ENCODE measurements around the gene PLD4.

GRCh38 chr14:104948736-104949031 is 24.0 kb downstream of the PLD4 start:
- no peak for TF ChIP-seq ZFP30 (CRISPR knock-in tag; IDR thresholded peaks at IDR 0.05)
- TF ChIP-seq PATZ1 (CRISPR knock-in tag; IDR thresholded peaks at IDR 0.05; ENCODE audit: borderline replicate concordance) = no peak
